Panc1 (cell line): ENCODE data around the gene ATP5PB. TPM values are rescaled to one million over a fixed set of nuclear protein-coding genes. Genes with fewer than 3 reads are reported as not detected.

Experiments used
- ATAC-seq: fragments of 200-7000 bp; cut with Tn5 transposase; 2 replicates; pipeline ENCODE4 v1.9.1; 2020; ENCODE audit warnings: mild to moderate bottlenecking, moderate library complexity
- BruUV-seq: library from RNA; stranded (reverse); fragments of 400-500 nt; replicated peaks from 2 replicates; lab custom pipeline; 2021; lab: Mats Ljungman, UMichigan
- CTCF ChIA-PET: fragments of 300-600 bp; sonication (Branson Sonifier 250); formaldehyde crosslinking; loops from one replicate; lab custom pipeline; 2022; ENCODE audit warnings: antibody characterized with exemption; lab: Charles Lee
- POLR2A ChIA-PET: fragments of 300-600 bp; sonication (Branson Sonifier 250); formaldehyde crosslinking; loops from one replicate; lab custom pipeline; 2022; ENCODE audit warnings: antibody characterized with exemption; lab: Charles Lee
- DNase-seq: peaks from one replicate; pipeline ENCODE4 v3.0.0-alpha.2; 2010; ENCODE audit warnings: low read depth, low spot score
- H3K27ac ChIP-seq: 2 replicates; pipeline ENCODE4 v1.5.1; 2011; ENCODE audit warnings: mild to moderate bottlenecking, low read length, inconsistent platforms
- H3K27me3 ChIP-seq: fragments of 200-500 bp; sonication (Bioruptor generic); 2 replicates; pipeline ENCODE4 v1.6.0; 2014; ENCODE audit warnings: low read length, inconsistent platforms; ENCODE audit not compliant: control insufficient read depth, insufficient read depth
- H3K36me3 ChIP-seq: fragments of 200-500 bp; sonication (Bioruptor generic); 2 replicates; pipeline ENCODE4 v1.5.1; 2014; ENCODE audit warnings: inconsistent platforms, mild to moderate bottlenecking, low read length, moderate library complexity; ENCODE audit not compliant: control insufficient read depth, insufficient read depth
- H3K4me1 ChIP-seq: 2 replicates; pipeline ENCODE4 v1.5.1; 2011; ENCODE audit warnings: inconsistent platforms, mild to moderate bottlenecking, low read length, moderate library complexity; ENCODE audit not compliant: control insufficient read depth, insufficient read depth
- H3K4me3 ChIP-seq, 2 experiments: 2 replicates each; pipeline ENCODE4 v1.5.1; 2011 to 2012; ENCODE audit warnings: low read depth in 2 of 2, low read length in 2 of 2, mild to moderate bottlenecking in 2 of 2, inconsistent platforms in 1 of 2, moderate library complexity in 1 of 2
- H3K9me3 ChIP-seq: fragments of 200-500 bp; sonication (Bioruptor generic); 2 replicates; pipeline ENCODE4 v1.5.1; 2014; ENCODE audit warnings: low read depth, mild to moderate bottlenecking, inconsistent platforms, low read length, moderate library complexity; ENCODE audit not compliant: control insufficient read depth, insufficient read depth
- POLR2AphosphoS5 ChIP-seq: IDR thresholded peaks from 2 replicates; pipeline ENCODE4 v1.6.1; 2012; ENCODE audit warnings: mild to moderate bottlenecking, low read depth, low read length, moderate library complexity
- SIN3A ChIP-seq: IDR thresholded peaks from 2 replicates; pipeline ENCODE4 v1.6.1; 2012; ENCODE audit warnings: low read depth, mild to moderate bottlenecking, low read length, moderate library complexity, borderline replicate concordance; ENCODE audit not compliant: insufficient read depth
- TCF7L2 ChIP-seq: IDR thresholded peaks from 2 replicates; pipeline ENCODE4 v1.6.1; 2011; ENCODE audit warnings: mild to moderate bottlenecking, low read depth, low read length, inconsistent platforms
- in situ Hi-C: cut with HindIII; loops from 2 replicates; pipeline ENCODE4 v1.10.0; 2016; ENCODE audit warnings: low sequenced_read_pairs, low pct_unique_long_range_greater_than_20kb
- intact Hi-C: fragments of 100-400 bp; cut with micrococcal nuclease; formaldehyde crosslinking; loops from one replicate; pipeline ENCODE4 v1.10.0; 2022; ENCODE audit not compliant: unreplicated experiment
- total RNA-seq: library from RNA; stranded (reverse); gene quantifications from one replicate; pipeline ENCODE4 v1.2.1, GENCODE V29; 2021; ENCODE audit not compliant: unreplicated experiment
- TF ChIP-seq, protein P1 (sequence below): fragments of 450-650 bp; IDR thresholded peaks from 2 replicates; pipeline ENCODE4 v1.5.1; 2017; ENCODE audit warnings: mild to moderate bottlenecking
- TF ChIP-seq, protein P2 (sequence below), 2 experiments: IDR thresholded peaks; 2 replicates each; pipeline ENCODE4 v1.6.1; 2011 to 2012; ENCODE audit warnings: low read depth in 2 of 2, control low read depth in 1 of 2, low read length in 1 of 2, mild to moderate bottlenecking in 1 of 2, moderate library complexity in 1 of 2; ENCODE audit not compliant: insufficient read depth in 1 of 2

Gene ATP5PB
- total RNA-seq, 1 experiment from 2014 or later: 178 TPM

DNA sequence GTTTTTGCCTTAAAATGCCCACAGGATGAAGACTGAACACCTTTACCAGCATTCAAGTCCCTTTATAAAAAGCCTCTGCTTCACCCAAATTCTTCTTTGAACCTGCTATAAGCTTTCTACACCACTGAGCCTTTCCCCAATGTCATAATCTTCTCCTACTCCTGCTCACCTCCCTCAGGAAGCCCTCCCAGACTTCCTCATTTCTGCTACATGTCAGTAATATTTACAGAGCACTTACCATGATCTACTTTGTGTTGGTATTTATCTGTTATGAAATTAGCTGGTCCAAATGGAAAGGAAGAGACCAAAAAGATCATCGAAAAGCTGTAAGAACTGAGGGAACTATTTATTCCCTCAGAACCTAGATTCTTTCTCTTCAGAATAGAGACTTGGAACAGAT is 30.2 kb upstream of the ATP5PB start:
- in situ Hi-C loops: no loop called here

DNA sequence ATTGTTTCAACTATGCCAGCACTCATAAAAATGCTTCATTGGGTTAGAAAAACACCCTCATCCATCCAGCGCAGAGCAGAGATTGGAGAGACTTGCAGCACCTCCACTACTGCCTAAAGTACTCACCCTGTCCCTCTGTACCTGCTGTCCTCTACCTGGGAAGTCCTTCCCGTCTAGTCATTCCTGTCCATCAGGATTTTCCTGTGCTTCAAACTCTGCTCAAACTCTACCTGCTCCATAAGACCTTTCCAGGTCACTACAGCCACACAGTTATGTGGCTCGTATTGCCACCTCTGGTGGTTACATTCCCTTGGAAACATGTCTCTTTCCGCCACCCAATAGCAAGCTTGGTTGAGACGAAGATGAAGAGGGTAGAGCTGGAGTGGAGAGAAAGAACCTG is 28.9 kb upstream of the ATP5PB start:
- ATAC-seq: no peak
- intact Hi-C loops (no loop called here), in situ Hi-C loops (no loop called here)
- CTCF ChIA-PET: no interaction called here
- no TSS peak for BruUV-seq
- no peaks in the 10 kb centered on the region for H3K27me3 ChIP-seq
- H3K27ac ChIP-seq: no peak overlapping the region
- no peak for DNase-seq
- H3K9me3 ChIP-seq: no peaks in the 10 kb centered on the region
- H3K4me1 ChIP-seq: no peaks in the 10 kb centered on the region
- POLR2A ChIA-PET: no interaction called here
- H3K4me3 ChIP-seq: no peak overlapping the region
- no peaks in the 10 kb centered on the region for H3K36me3 ChIP-seq
- no peak for TF ChIP-seq SIN3A
- TF ChIP-seq, protein P1, sequence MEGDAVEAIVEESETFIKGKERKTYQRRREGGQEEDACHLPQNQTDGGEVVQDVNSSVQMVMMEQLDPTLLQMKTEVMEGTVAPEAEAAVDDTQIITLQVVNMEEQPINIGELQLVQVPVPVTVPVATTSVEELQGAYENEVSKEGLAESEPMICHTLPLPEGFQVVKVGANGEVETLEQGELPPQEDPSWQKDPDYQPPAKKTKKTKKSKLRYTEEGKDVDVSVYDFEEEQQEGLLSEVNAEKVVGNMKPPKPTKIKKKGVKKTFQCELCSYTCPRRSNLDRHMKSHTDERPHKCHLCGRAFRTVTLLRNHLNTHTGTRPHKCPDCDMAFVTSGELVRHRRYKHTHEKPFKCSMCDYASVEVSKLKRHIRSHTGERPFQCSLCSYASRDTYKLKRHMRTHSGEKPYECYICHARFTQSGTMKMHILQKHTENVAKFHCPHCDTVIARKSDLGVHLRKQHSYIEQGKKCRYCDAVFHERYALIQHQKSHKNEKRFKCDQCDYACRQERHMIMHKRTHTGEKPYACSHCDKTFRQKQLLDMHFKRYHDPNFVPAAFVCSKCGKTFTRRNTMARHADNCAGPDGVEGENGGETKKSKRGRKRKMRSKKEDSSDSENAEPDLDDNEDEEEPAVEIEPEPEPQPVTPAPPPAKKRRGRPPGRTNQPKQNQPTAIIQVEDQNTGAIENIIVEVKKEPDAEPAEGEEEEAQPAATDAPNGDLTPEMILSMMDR: no peak
- no peak for TF ChIP-seq TCF7L2
- no peak for TF ChIP-seq POLR2AphosphoS5
- TF ChIP-seq, protein P2, sequence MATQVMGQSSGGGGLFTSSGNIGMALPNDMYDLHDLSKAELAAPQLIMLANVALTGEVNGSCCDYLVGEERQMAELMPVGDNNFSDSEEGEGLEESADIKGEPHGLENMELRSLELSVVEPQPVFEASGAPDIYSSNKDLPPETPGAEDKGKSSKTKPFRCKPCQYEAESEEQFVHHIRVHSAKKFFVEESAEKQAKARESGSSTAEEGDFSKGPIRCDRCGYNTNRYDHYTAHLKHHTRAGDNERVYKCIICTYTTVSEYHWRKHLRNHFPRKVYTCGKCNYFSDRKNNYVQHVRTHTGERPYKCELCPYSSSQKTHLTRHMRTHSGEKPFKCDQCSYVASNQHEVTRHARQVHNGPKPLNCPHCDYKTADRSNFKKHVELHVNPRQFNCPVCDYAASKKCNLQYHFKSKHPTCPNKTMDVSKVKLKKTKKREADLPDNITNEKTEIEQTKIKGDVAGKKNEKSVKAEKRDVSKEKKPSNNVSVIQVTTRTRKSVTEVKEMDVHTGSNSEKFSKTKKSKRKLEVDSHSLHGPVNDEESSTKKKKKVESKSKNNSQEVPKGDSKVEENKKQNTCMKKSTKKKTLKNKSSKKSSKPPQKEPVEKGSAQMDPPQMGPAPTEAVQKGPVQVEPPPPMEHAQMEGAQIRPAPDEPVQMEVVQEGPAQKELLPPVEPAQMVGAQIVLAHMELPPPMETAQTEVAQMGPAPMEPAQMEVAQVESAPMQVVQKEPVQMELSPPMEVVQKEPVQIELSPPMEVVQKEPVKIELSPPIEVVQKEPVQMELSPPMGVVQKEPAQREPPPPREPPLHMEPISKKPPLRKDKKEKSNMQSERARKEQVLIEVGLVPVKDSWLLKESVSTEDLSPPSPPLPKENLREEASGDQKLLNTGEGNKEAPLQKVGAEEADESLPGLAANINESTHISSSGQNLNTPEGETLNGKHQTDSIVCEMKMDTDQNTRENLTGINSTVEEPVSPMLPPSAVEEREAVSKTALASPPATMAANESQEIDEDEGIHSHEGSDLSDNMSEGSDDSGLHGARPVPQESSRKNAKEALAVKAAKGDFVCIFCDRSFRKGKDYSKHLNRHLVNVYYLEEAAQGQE (IDR thresholded peaks at IDR 0.05; ENCODE audit: insufficient read depth in 1 of 2, low read depth in 2 of 2, low read length in 1 of 2): no peak

More for the DNA sequence above, 30.2 kb upstream of the ATP5PB start:
- BruUV-seq: no TSS peak
- no peak overlapping the region for H3K27ac ChIP-seq
- CTCF ChIA-PET: no interaction called here
- no peaks in the 10 kb centered on the region for H3K4me1 ChIP-seq
- TF ChIP-seq, protein P2 (IDR thresholded peaks at IDR 0.05; ENCODE audit: insufficient read depth in 1 of 2, low read depth in 2 of 2, low read length in 1 of 2): no peak
- TF ChIP-seq TCF7L2: no peak
- TF ChIP-seq POLR2AphosphoS5: no peak
- no peak for TF ChIP-seq SIN3A
- TF ChIP-seq, protein P1: no peak
- intact Hi-C loops: no loop called here
- H3K9me3 ChIP-seq: no peaks in the 10 kb centered on the region
- no peak for ATAC-seq
- no peak for DNase-seq
- no peak overlapping the region for H3K4me3 ChIP-seq
- H3K36me3 ChIP-seq: no peaks in the 10 kb centered on the region
- POLR2A ChIA-PET: no interaction called here
- H3K27me3 ChIP-seq: no peaks in the 10 kb centered on the region
